Measurements from ENCODE around the gene PSAPL1. TPM values are rescaled to one million over a fixed set of nuclear protein-coding genes. Genes with fewer than 3 reads are reported as not detected.

PSAPL1 gene
- total and polyA plus RNA-seq, 8 donors = 0.03 to 37.5 (median 5.7) TPM; not detected in 2

DNA sequence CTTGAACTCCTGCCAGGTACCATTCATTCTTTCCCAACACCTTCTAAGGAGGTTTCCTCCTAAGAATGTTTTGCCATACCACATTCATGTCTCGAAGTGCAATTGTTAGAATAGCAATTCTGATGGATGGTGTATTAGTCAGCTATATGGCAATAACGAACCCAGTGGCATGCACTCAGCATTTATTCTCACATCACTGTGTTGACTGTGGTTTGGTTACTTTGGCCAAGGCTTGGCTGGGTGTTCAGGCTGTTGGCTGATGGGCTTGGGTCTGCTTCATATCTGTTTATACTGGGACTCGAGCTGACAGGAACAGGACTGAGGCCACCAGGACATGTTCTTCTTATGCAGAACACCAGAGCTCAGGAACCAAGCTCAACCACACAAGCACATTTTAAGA, 31.7 kb downstream of the PSAPL1 start:
- Histone ChIP-seq H3K27ac (peak overlapping the region in 4 of 5 donors; percentile 39 to 82 (median 50)), H3K9me3 (peaks cover 0 to 12% (median 5%) of the 10 kb centered on the region in 4 donors), H3K36me3 (no peaks in the 10 kb centered on the region), H3K4me3 (no peak overlapping the region), H3K27me3 (peaks cover 0 to 2% (median 0%) of the 10 kb centered on the region in 3 donors), H3K4me1 (peaks cover 0 to 17% (median 12%) of the 10 kb centered on the region in 4 donors)
- peak; percentile 46 to 52 for DNase-seq
- TF ChIP-seq POLR2AphosphoS5 (IDR thresholded peaks at IDR 0.05) = peak; percentile 50 to 69 (median 55)
- no peak for TF ChIP-seq POLR2A (IDR thresholded peaks at IDR 0.05)
- TF ChIP-seq, protein P1, sequence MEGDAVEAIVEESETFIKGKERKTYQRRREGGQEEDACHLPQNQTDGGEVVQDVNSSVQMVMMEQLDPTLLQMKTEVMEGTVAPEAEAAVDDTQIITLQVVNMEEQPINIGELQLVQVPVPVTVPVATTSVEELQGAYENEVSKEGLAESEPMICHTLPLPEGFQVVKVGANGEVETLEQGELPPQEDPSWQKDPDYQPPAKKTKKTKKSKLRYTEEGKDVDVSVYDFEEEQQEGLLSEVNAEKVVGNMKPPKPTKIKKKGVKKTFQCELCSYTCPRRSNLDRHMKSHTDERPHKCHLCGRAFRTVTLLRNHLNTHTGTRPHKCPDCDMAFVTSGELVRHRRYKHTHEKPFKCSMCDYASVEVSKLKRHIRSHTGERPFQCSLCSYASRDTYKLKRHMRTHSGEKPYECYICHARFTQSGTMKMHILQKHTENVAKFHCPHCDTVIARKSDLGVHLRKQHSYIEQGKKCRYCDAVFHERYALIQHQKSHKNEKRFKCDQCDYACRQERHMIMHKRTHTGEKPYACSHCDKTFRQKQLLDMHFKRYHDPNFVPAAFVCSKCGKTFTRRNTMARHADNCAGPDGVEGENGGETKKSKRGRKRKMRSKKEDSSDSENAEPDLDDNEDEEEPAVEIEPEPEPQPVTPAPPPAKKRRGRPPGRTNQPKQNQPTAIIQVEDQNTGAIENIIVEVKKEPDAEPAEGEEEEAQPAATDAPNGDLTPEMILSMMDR (IDR thresholded peaks at IDR 0.05) = no peak
- intact Hi-C loops (cut with DNase I; ENCODE audit: low total_unique reads) = no loop called here
- 18 to 27% (median 22%) methylated on average over 3 of the region's 3 CpGs for WGBS, 5 donors

DNA sequence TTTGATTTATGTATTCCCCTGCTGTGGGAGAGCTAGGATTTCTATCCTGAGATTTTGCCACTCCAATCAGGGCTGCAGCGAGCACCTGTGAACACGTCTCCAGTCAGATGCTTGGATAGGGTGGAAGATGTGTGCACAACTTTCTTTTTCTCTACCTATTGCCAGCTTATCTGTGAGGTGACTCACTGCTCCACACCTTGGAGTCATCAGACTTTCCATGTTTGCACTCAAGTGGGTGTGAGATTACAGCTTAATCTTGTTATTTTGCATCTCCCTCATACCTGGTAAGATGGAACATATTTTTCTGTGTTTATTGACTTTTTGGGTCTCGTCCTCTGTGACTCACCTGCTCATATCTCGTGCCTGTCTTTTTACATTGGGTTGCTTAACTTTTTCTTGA, 32.2 kb downstream of the PSAPL1 start:
- H3K4me1 ChIP-seq = peaks cover 0 to 22% (median 15%) of the 10 kb centered on the region in 4 donors
- H3K27ac ChIP-seq = peak overlapping the region in 4 of 5 donors; percentile 30 to 50 (median 36)
- peaks cover 0 to 7% (median 0%) of the 10 kb centered on the region in 3 donors for H3K27me3 ChIP-seq
- no peaks in the 10 kb centered on the region for H3K36me3 ChIP-seq
- intact Hi-C loops (cut with DNase I; ENCODE audit: low total_unique reads) = no loop called here
- WGBS, 5 donors = 21 to 42% (median 36%) methylated on average over 4 of the region's 4 CpGs
- no peak overlapping the region for H3K4me3 ChIP-seq
- DNase-seq = peak; percentile 28 to 87
- TF ChIP-seq POLR2AphosphoS5 (IDR thresholded peaks at IDR 0.05) = peak in 2 of 3 donors; percentile 54 to 81
- TF ChIP-seq, protein P1 (IDR thresholded peaks at IDR 0.05) = no peak
- H3K9me3 ChIP-seq = peaks cover 0 to 7% (median 2%) of the 10 kb centered on the region in 4 donors

DNA sequence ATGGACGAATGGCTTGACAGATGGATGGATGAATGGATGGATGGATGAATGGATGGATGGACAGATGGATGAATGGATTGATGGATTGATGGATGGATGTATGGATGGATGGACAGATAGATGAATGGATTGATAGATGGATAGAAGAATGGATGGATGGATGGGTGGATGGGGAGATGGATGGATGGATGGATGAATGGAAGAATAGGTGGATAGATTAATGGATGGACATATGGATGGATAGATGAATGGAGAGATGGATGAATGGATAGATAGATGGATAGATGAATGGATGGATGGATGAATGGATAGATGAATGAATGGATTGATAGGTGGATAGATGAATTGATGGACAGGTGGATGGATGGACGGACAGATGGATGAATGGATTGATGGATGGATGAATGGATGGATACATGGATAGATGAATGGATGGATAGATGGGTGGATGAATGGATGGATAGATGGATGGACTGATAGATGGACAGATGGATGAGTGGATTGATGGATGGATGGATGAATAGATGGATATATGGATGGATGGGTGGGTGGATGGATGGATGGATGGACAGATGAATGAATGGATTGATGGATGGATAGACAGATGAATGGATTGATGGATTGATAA, 33.9 kb downstream of the PSAPL1 start:
- 78 to 85% (median 83%) methylated on average over 2 of the region's 2 CpGs for WGBS, 5 donors
- intact Hi-C loops (cut with DNase I; ENCODE audit: low total_unique reads) = no loop called here
- Histone ChIP-seq H3K36me3 (no peaks in the 10 kb centered on the region), H3K9me3 (no peaks in the 10 kb centered on the region), H3K27me3 (peaks cover 0 to 20% (median 0%) of the 10 kb centered on the region in 3 donors), H3K4me3 (no peak overlapping the region), H3K4me1 (peaks cover 0 to 25% (median 18%) of the 10 kb centered on the region in 4 donors), H3K27ac (no peak overlapping the region)
- TF ChIP-seq EP300 (IDR thresholded peaks at IDR 0.05) = no peak
- TF ChIP-seq POLR2AphosphoS5 (IDR thresholded peaks at IDR 0.05) = no peak
- TF ChIP-seq, protein P1 (IDR thresholded peaks at IDR 0.05) = no peak
- no peak for TF ChIP-seq POLR2A (IDR thresholded peaks at IDR 0.05)
- DNase-seq = no peak

DNA sequence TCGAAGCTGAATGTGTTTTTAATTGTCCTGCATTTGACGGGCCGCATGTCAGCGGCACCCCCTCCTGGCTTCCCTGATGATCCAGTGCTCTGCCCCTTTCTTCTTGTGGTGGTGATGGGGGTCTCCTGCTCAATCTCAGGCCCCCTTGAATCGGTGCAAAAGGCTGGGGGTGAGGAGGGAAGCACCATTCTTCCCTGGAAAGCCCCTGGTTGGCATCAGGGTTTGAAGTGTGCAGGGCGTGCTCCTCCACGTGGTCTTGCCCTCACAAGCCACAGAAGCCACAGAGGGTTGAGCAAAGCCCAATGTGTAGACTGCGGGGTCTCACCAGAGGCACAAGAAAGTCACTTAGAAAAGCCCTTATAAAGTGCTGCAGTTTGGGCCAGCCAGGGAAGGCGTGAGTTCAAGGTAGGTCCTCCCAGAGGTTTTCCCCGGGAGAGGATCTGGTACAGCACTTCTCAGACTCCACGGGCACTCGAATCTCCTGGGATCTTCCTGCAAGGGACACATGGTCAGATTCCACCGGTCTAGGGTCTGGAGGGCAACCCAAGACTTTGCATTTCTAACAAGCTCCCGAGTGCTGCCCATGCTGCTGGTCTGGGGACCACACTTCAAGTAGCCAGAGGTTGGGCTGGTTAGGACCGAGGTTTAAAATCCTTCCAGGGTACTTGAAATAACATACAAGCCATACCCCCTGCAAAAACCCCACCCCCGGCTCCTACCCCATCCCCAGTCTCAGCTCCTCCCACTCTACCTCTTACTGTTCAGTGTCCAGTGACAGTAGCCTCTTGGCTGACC, 35.1 kb downstream of the PSAPL1 start:
- 72 to 88% (median 85%) methylated on average over 15 to 16 of the region's 16 CpGs for WGBS, 5 donors
- DNase-seq = peak in 1 of 2 donors; percentile 13
- no peak for TF ChIP-seq EP300 (IDR thresholded peaks at IDR 0.05)
- no peak for TF ChIP-seq POLR2A (IDR thresholded peaks at IDR 0.05)
- TF ChIP-seq, protein P1 (IDR thresholded peaks at IDR 0.05) = no peak
- no peak for TF ChIP-seq POLR2AphosphoS5 (IDR thresholded peaks at IDR 0.05)

More for the DNA sequence above, 35.1 kb downstream of the PSAPL1 start:
- Histone ChIP-seq H3K27ac (no peak overlapping the region), H3K4me1 (peaks cover 0 to 25% (median 18%) of the 10 kb centered on the region in 4 donors), H3K4me3 (no peak overlapping the region), H3K9me3 (no peaks in the 10 kb centered on the region), H3K36me3 (no peaks in the 10 kb centered on the region), H3K27me3 (peaks cover 0 to 26% (median 0%) of the 10 kb centered on the region in 3 donors)
- intact Hi-C loops (cut with DNase I; ENCODE audit: low total_unique reads) = no loop called here
